SK-N-SH (cell line): Measurements from ENCODE around the gene LRP1-AS. TPM values are rescaled to one million over a fixed set of nuclear protein-coding genes. Genes with fewer than 3 reads are reported as not detected.
A peak's percentile ranks its signal among the peaks of the same experiment; 100 is the strongest.

Experiments used
- CTCF ChIA-PET: fragments of 300-600, 350-600 bp; formaldehyde crosslinking; extraction: SDS; loops from one replicate; lab custom pipeline; 2021; lab: Yijun Ruan, JAX
- POLR2A ChIA-PET: fragments of 350-600 bp; sonication (Branson Sonifier 250); formaldehyde crosslinking; extraction: SDS; loops from one replicate; lab custom pipeline; 2020; ENCODE audit warnings: antibody characterized with exemption, inconsistent platforms; lab: Yijun Ruan, JAX
- DNase-seq: peaks from one replicate; pipeline ENCODE4 v3.0.0; 2012
- H2AFZ ChIP-seq: fragments of 200-600 bp; sonication (generic); 2 replicates; pipeline ENCODE4 v1.8.1; 2016; ENCODE audit warnings: antibody characterized with exemption, mild to moderate bottlenecking, low read depth
- H3F3A ChIP-seq: fragments of 200-600 bp; sonication (generic); replicated peaks from 2 replicates; pipeline ENCODE3; 2016; ENCODE audit warnings: antibody characterized with exemption, mild to moderate bottlenecking; ENCODE audit not compliant: insufficient read depth
- H3K27ac ChIP-seq, 2 experiments: fragments of 200-500 bp in 1 of 2; fragments of 200-600 bp in 1 of 2; sonication (Bioruptor generic) in 1 of 2; sonication (generic), shearing (Covaris generic) in 1 of 2; 2 replicates each; pipeline versions ENCODE4 v1.5.1 to v1.6.1; 2014 to 2016; ENCODE audit warnings: low read depth in 2 of 2, inconsistent platforms in 1 of 2, low read length in 1 of 2, mild to moderate bottlenecking in 1 of 2, mixed read lengths in 1 of 2
- H3K27me3 ChIP-seq: fragments of 200-600 bp; sonication (generic), shearing (Covaris generic); 2 replicates; pipeline ENCODE4 v1.6.1; 2016; ENCODE audit warnings: mixed run types; ENCODE audit not compliant: insufficient read depth
- H3K36me3 ChIP-seq, 2 experiments: fragments of 200-500 bp in 1 of 2; fragments of 200-600 bp in 1 of 2; sonication (Bioruptor generic) in 1 of 2; sonication (generic) in 1 of 2; replicated peaks in 1 of 2; 2 replicates each; pipeline versions ENCODE3 to v1.5.1; 2014 to 2016; ENCODE audit warnings: low read length in 1 of 2, mild to moderate bottlenecking in 1 of 2; ENCODE audit not compliant: insufficient read depth in 2 of 2, control insufficient read depth in 1 of 2
- H3K4me1 ChIP-seq, 2 experiments: fragments of 200-500 bp in 1 of 2; fragments of 200-600 bp in 1 of 2; sonication (Bioruptor generic) in 1 of 2; sonication (generic), shearing (Covaris generic) in 1 of 2; 2 replicates each; pipeline versions ENCODE4 v1.5.1 to v1.6.1; 2014 to 2016; ENCODE audit warnings: low read depth in 1 of 2, low read length in 1 of 2, mixed run types in 1 of 2; ENCODE audit not compliant: insufficient read depth in 2 of 2, control insufficient read depth in 1 of 2
- H3K4me2 ChIP-seq: fragments of 200-600 bp; sonication (generic), shearing (Covaris generic); 2 replicates; pipeline ENCODE4 v1.6.1; 2017; ENCODE audit warnings: mixed run types
- H3K4me3 ChIP-seq, 2 experiments: fragments of 200-500 bp in 1 of 2; fragments of 200-600 bp in 1 of 2; sonication (Bioruptor generic) in 1 of 2; sonication (generic), shearing (Covaris generic) in 1 of 2; 2 replicates each; pipeline versions ENCODE4 v1.5.1 to v1.8.1; 2014 to 2016; ENCODE audit warnings: low read depth in 2 of 2, inconsistent platforms in 1 of 2, low read length in 1 of 2, mild to moderate bottlenecking in 1 of 2, mixed read lengths in 1 of 2, moderate library complexity in 1 of 2
- H3K79me2 ChIP-seq: fragments of 200-600 bp; sonication (generic); 2 replicates; pipeline ENCODE4 v1.8.1; 2017; ENCODE audit warnings: mild to moderate bottlenecking; ENCODE audit not compliant: insufficient read depth
- H3K9ac ChIP-seq: fragments of 200-600 bp; sonication (generic); 2 replicates; pipeline ENCODE4 v1.6.1; 2017; ENCODE audit warnings: mixed run types
- H3K9me2 ChIP-seq: fragments of 200-600 bp; sonication (generic); 2 replicates; pipeline ENCODE4 v1.6.1; 2017; ENCODE audit warnings: mixed run types
- H3K9me3 ChIP-seq: fragments of 200-600 bp; sonication (generic); 2 replicates; pipeline ENCODE4 v1.6.1; 2017; ENCODE audit warnings: mixed run types, mild to moderate bottlenecking, moderate library complexity
- H4K20me1 ChIP-seq: fragments of 200-600 bp; sonication (generic); 2 replicates; pipeline ENCODE4 v1.6.1; 2017; ENCODE audit warnings: mild to moderate bottlenecking, mixed run types; ENCODE audit not compliant: insufficient read depth
- CHD2 ChIP-seq: fragments of 150-350 bp; IDR thresholded peaks from 2 replicates; pipeline ENCODE4 v1.6.1; 2018; ENCODE audit warnings: low read length; ENCODE audit not compliant: partially characterized antibody
- FOXM1 ChIP-seq: IDR thresholded peaks from 2 replicates; pipeline ENCODE4 v1.4.0; 2012; ENCODE audit warnings: low read depth, mild to moderate bottlenecking
- JUND ChIP-seq: IDR thresholded peaks from 2 replicates; pipeline ENCODE4 v1.4.0; 2012
- NFIC ChIP-seq: IDR thresholded peaks from 2 replicates; pipeline ENCODE4 v1.4.0; 2012; ENCODE audit warnings: borderline replicate concordance
- NRF1 ChIP-seq: IDR thresholded peaks from 2 replicates; pipeline ENCODE4 v1.6.1; 2012; ENCODE audit warnings: low read depth, mild to moderate bottlenecking, low read length
- POLR2AphosphoS5 ChIP-seq: IDR thresholded peaks from 2 replicates; pipeline ENCODE4 v1.6.1; 2012; ENCODE audit warnings: low read depth, low read length
- RCOR1 ChIP-seq: fragments of 150-350 bp; IDR thresholded peaks from 2 replicates; pipeline ENCODE4 v1.6.1; 2017; ENCODE audit warnings: antibody characterized with exemption, low read length
- TAF1 ChIP-seq: IDR thresholded peaks from 2 replicates; pipeline ENCODE4 v1.6.1; 2012; ENCODE audit warnings: low read depth, mild to moderate bottlenecking, low read length, moderate library complexity, borderline replicate concordance
- WGBS: methylation state at CpG from one replicate; pipeline ENCODE4 v1.1.6; 2017; ENCODE audit warnings: low lambda C conversion rate; 5-methylcytosine and 5-hydroxymethylcytosine counted together
- polyA plus RNA-seq, 3 experiments: library from polyadenylated mRNA; depleted of rRNA; stranded (reverse); fragments of >200 nt; gene quantifications; 2 replicates each; pipeline ENCODE4 v1.2.3, GENCODE V29; 2012
- TF ChIP-seq, protein P1 (sequence below): IDR thresholded peaks from 2 replicates; pipeline ENCODE4; 2012
- TF ChIP-seq, protein P2 (sequence below): fragments of 150-350 bp; IDR thresholded peaks from 2 replicates; pipeline ENCODE4 v1.6.1; 2017; ENCODE audit warnings: antibody characterized with exemption, low read length, low read depth, borderline replicate concordance
- TF ChIP-seq, protein P3 (sequence below): fragments of 200-600 bp; sonication (generic); IDR thresholded peaks from 2 replicates; pipeline ENCODE4 v1.6.1; 2017; ENCODE audit warnings: antibody characterized with exemption, mild to moderate bottlenecking, moderate library complexity
- TF ChIP-seq, protein P4 (sequence below): IDR thresholded peaks from 2 replicates; pipeline ENCODE4 v1.4.0; 2012; ENCODE audit warnings: low read depth, borderline replicate concordance
- TF ChIP-seq, protein P5 (sequence below): IDR thresholded peaks from 2 replicates; pipeline ENCODE4 v1.6.1; 2012; ENCODE audit warnings: mild to moderate bottlenecking, low read depth, low read length, moderate library complexity
- TF ChIP-seq, protein P6 (sequence below): IDR thresholded peaks from 2 replicates; pipeline ENCODE4 v1.4.0; 2012; ENCODE audit warnings: low read depth
- TF ChIP-seq, protein P7 (sequence below): IDR thresholded peaks from 2 replicates; pipeline ENCODE4 v1.4.0; 2012; ENCODE audit warnings: low read depth, borderline replicate concordance

Gene LRP1-AS
- polyA plus RNA-seq, 1 of the 3 experiments (the other 2 are of a cell fraction): not detected

DNA sequence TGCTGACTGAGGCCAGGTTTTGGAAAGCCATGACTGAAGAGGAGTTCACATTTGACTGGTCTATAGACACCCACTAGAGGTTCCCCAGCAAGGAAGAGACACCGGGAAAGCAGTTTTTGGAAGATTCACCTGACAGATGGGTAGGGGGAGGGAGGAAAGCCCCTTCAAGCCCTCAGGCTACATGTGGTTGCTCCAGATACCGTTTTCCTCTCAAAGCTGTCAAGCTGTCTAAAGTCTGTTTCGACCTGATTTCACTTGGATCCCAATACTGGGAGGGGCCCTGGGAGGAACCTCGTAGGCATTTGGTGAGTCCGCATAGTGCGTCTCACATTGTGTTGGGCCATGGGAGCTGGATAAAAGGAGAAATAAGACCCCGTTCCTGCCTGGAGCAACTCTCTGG is 20.9 kb downstream of the LRP1-AS start:
- Histone ChIP-seq H3K79me2 (peaks cover 31% of the 10 kb centered on the region), H3K27ac (no peak overlapping the region; a peak in 1 of 4 replicates), H4K20me1 (peaks cover 17% of the 10 kb centered on the region), H3K9me2 (no peaks in the 10 kb centered on the region), H3F3A (peaks cover 5% of the 10 kb centered on the region), H2AFZ (no peak overlapping the region), H3K27me3 (no peaks in the 10 kb centered on the region), H3K4me3 (peak overlapping the region in 1 of 2 experiments; percentile 87; a peak in 1 of 4 replicates), H3K9me3 (no peaks in the 10 kb centered on the region), H3K4me2 (0 out of 2 replicates have a peak overlapping the region, but pooled peaks have one; percentile 99), H3K36me3 (no peaks in the 10 kb centered on the region), H3K9ac (no peak overlapping the region), H3K4me1 (peaks cover 19 to 28% of the 10 kb centered on the region in 2 experiments)
- WGBS: 80% methylated on average over 7 of the region's 7 CpGs
- ChIA-PET CTCF (interaction anchor here (0.9 to 23.5 kb wide), 16 partner anchors 9 to 119 kb away, joined by 3 to 643 read pairs (median 6); partner anchors contain the start of gene STAT6), POLR2A (interaction anchor here (2.1 to 3.4 kb wide), 2 partner anchors 48 to 56 kb away, joined by 7 to 23 read pairs; no protein-coding TSS in a partner anchor)
- TF ChIP-seq, protein P1, sequence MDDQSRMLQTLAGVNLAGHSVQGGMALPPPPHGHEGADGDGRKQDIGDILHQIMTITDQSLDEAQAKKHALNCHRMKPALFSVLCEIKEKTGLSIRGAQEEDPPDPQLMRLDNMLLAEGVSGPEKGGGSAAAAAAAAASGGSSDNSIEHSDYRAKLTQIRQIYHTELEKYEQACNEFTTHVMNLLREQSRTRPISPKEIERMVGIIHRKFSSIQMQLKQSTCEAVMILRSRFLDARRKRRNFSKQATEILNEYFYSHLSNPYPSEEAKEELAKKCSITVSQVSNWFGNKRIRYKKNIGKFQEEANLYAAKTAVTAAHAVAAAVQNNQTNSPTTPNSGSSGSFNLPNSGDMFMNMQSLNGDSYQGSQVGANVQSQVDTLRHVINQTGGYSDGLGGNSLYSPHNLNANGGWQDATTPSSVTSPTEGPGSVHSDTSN: no peak
- TF ChIP-seq, protein P2, sequence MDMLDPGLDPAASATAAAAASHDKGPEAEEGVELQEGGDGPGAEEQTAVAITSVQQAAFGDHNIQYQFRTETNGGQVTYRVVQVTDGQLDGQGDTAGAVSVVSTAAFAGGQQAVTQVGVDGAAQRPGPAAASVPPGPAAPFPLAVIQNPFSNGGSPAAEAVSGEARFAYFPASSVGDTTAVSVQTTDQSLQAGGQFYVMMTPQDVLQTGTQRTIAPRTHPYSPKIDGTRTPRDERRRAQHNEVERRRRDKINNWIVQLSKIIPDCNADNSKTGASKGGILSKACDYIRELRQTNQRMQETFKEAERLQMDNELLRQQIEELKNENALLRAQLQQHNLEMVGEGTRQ: no peak
- TF ChIP-seq JUND: no peak
- no peak for TF ChIP-seq POLR2AphosphoS5
- TF ChIP-seq, protein P3, sequence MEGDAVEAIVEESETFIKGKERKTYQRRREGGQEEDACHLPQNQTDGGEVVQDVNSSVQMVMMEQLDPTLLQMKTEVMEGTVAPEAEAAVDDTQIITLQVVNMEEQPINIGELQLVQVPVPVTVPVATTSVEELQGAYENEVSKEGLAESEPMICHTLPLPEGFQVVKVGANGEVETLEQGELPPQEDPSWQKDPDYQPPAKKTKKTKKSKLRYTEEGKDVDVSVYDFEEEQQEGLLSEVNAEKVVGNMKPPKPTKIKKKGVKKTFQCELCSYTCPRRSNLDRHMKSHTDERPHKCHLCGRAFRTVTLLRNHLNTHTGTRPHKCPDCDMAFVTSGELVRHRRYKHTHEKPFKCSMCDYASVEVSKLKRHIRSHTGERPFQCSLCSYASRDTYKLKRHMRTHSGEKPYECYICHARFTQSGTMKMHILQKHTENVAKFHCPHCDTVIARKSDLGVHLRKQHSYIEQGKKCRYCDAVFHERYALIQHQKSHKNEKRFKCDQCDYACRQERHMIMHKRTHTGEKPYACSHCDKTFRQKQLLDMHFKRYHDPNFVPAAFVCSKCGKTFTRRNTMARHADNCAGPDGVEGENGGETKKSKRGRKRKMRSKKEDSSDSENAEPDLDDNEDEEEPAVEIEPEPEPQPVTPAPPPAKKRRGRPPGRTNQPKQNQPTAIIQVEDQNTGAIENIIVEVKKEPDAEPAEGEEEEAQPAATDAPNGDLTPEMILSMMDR: no peak
- TF ChIP-seq, protein P4, sequence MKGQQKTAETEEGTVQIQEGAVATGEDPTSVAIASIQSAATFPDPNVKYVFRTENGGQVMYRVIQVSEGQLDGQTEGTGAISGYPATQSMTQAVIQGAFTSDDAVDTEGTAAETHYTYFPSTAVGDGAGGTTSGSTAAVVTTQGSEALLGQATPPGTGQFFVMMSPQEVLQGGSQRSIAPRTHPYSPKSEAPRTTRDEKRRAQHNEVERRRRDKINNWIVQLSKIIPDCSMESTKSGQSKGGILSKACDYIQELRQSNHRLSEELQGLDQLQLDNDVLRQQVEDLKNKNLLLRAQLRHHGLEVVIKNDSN: no peak
- no peak for TF ChIP-seq TAF1
- TF ChIP-seq, protein P5, sequence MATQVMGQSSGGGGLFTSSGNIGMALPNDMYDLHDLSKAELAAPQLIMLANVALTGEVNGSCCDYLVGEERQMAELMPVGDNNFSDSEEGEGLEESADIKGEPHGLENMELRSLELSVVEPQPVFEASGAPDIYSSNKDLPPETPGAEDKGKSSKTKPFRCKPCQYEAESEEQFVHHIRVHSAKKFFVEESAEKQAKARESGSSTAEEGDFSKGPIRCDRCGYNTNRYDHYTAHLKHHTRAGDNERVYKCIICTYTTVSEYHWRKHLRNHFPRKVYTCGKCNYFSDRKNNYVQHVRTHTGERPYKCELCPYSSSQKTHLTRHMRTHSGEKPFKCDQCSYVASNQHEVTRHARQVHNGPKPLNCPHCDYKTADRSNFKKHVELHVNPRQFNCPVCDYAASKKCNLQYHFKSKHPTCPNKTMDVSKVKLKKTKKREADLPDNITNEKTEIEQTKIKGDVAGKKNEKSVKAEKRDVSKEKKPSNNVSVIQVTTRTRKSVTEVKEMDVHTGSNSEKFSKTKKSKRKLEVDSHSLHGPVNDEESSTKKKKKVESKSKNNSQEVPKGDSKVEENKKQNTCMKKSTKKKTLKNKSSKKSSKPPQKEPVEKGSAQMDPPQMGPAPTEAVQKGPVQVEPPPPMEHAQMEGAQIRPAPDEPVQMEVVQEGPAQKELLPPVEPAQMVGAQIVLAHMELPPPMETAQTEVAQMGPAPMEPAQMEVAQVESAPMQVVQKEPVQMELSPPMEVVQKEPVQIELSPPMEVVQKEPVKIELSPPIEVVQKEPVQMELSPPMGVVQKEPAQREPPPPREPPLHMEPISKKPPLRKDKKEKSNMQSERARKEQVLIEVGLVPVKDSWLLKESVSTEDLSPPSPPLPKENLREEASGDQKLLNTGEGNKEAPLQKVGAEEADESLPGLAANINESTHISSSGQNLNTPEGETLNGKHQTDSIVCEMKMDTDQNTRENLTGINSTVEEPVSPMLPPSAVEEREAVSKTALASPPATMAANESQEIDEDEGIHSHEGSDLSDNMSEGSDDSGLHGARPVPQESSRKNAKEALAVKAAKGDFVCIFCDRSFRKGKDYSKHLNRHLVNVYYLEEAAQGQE: no peak
- TF ChIP-seq, protein P6, sequence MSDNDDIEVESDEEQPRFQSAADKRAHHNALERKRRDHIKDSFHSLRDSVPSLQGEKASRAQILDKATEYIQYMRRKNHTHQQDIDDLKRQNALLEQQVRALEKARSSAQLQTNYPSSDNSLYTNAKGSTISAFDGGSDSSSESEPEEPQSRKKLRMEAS: no peak
- TF ChIP-seq NRF1: no peak
- TF ChIP-seq NFIC: no peak
- TF ChIP-seq, protein P7, sequence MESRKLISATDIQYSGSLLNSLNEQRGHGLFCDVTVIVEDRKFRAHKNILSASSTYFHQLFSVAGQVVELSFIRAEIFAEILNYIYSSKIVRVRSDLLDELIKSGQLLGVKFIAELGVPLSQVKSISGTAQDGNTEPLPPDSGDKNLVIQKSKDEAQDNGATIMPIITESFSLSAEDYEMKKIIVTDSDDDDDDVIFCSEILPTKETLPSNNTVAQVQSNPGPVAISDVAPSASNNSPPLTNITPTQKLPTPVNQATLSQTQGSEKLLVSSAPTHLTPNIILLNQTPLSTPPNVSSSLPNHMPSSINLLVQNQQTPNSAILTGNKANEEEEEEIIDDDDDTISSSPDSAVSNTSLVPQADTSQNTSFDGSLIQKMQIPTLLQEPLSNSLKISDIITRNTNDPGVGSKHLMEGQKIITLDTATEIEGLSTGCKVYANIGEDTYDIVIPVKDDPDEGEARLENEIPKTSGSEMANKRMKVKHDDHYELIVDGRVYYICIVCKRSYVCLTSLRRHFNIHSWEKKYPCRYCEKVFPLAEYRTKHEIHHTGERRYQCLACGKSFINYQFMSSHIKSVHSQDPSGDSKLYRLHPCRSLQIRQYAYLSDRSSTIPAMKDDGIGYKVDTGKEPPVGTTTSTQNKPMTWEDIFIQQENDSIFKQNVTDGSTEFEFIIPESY: no peak
- no peak for TF ChIP-seq FOXM1
- TF ChIP-seq CHD2: no peak
- no peak for TF ChIP-seq RCOR1
- no peak for DNase-seq
